ENCODE data around the gene MAGI2.

DNA sequence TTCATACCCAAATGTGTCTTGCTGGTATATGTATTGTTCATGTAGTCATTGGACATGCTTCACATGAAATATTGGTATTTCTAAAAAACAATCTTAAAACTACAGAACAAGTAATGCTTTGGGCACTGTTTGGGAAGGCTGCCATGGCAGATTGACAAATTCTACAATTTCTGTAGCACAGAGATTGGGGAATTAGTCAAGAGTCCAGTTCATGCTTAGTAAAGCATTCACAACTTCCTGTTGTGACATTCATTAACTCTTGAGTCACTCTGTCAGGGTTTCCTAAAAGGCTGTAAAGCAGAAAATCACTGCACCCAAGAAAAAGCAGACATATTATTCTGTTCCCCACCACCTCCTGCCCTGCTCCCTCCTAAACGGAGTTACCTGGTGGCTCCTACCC, 1256.0 kb downstream of the MAGI2 start:
- TF ChIP-seq POLR2A (IDR thresholded peaks at IDR 0.05; ENCODE audit: borderline replicate concordance, extremely low read depth, insufficient read depth, insufficient read length) (no peak), EGR1 (IDR thresholded peaks at IDR 0.05; ENCODE audit: low read depth) (no peak)
- TF ChIP-seq, protein P1, sequence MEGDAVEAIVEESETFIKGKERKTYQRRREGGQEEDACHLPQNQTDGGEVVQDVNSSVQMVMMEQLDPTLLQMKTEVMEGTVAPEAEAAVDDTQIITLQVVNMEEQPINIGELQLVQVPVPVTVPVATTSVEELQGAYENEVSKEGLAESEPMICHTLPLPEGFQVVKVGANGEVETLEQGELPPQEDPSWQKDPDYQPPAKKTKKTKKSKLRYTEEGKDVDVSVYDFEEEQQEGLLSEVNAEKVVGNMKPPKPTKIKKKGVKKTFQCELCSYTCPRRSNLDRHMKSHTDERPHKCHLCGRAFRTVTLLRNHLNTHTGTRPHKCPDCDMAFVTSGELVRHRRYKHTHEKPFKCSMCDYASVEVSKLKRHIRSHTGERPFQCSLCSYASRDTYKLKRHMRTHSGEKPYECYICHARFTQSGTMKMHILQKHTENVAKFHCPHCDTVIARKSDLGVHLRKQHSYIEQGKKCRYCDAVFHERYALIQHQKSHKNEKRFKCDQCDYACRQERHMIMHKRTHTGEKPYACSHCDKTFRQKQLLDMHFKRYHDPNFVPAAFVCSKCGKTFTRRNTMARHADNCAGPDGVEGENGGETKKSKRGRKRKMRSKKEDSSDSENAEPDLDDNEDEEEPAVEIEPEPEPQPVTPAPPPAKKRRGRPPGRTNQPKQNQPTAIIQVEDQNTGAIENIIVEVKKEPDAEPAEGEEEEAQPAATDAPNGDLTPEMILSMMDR (IDR thresholded peaks at IDR 0.05 in 2 of 3, conservative IDR thresholded peaks at IDR 0.05 in 1 of 3; ENCODE audit: borderline replicate concordance in 1 of 3, insufficient read depth in 1 of 3, low read depth in 2 of 3, low read length in 2 of 3), result no peak
